Chondrocyte (in vitro differentiated cells): ENCODE data around the gene CLK4. TPM values are rescaled to one million over a fixed set of nuclear protein-coding genes. Genes with fewer than 3 reads are reported as not detected.

Experiments used
- DNase-seq: peaks from one replicate; pipeline ENCODE4 v3.0.0; 2021; ENCODE audit warnings: mixed read lengths, low spot score
- H3K27ac Mint-ChIP-seq: one replicate; pipeline ENCODE4 v1.8.0; 2021; ENCODE audit warnings: mild to moderate bottlenecking, moderate library complexity, mixed read lengths; ENCODE audit not compliant: unreplicated experiment
- H3K27me3 Mint-ChIP-seq: 2 replicates; pipeline ENCODE4 v1.8.0; 2021; ENCODE audit warnings: low read depth, mixed read lengths
- H3K36me3 Mint-ChIP-seq: 2 replicates; pipeline ENCODE4 v1.8.0; 2021; ENCODE audit warnings: low read depth, mixed read lengths
- H3K4me1 Mint-ChIP-seq: 2 replicates; pipeline ENCODE4 v1.8.0; 2021; ENCODE audit warnings: low read depth, mild to moderate bottlenecking, mixed read lengths
- H3K4me3 Mint-ChIP-seq: one replicate; pipeline ENCODE4 v1.8.0; 2021; ENCODE audit warnings: mild to moderate bottlenecking, moderate library complexity, mixed read lengths; ENCODE audit not compliant: unreplicated experiment
- H3K9me3 Mint-ChIP-seq: 2 replicates; pipeline ENCODE4 v1.8.0; 2021; ENCODE audit warnings: low read depth, mixed read lengths
- CTCF ChIP-seq: fragments of 200-600 bp; sonication (generic); IDR thresholded peaks from 2 replicates; pipeline ENCODE4 v1.5.0; 2021; ENCODE audit warnings: antibody characterized with exemption, mild to moderate bottlenecking, moderate library complexity
- total RNA-seq: library from RNA; stranded (reverse); gene quantifications from 3 replicates; pipeline ENCODE4 v1.2.1, GENCODE V29; 2021

The CLK4 gene
- total RNA-seq, 1 donor from 2014 or later, result 21.8 TPM

GRCh38 chr5:178625679-178626483, 969 bp downstream of the CLK4 start:
- peaks cover 33% of the 10 kb centered on the region for H3K4me1 Mint-ChIP-seq
- H3K36me3 Mint-ChIP-seq, result peaks cover 7% of the 10 kb centered on the region

GRCh38 chr5:178624631-178625546, 2.0 kb downstream of the CLK4 start:
- DNase-seq, result no peak
- H3K4me1 Mint-ChIP-seq, result peaks cover 39% of the 10 kb centered on the region

More at GRCh38 chr5:178625679-178626483, 969 bp downstream of the CLK4 start:
- no peak for TF ChIP-seq CTCF
- DNase-seq, result no peak
- no peaks in the 10 kb centered on the region for H3K27me3 Mint-ChIP-seq
- peak overlapping the region; percentile 99 for H3K27ac Mint-ChIP-seq
- peaks cover 6% of the 10 kb centered on the region for H3K9me3 Mint-ChIP-seq
- H3K4me3 Mint-ChIP-seq, result peak overlapping the region; percentile 98

GRCh38 chr5:178622679-178623247, 4.1 kb downstream of the CLK4 start:
- Mint-ChIP-seq H3K27ac (no peak overlapping the region), H3K4me3 (no peak overlapping the region), H3K4me1 (peaks cover 39% of the 10 kb centered on the region), H3K9me3 (peaks cover 2% of the 10 kb centered on the region), H3K27me3 (no peaks in the 10 kb centered on the region), H3K36me3 (peaks cover 28% of the 10 kb centered on the region)
- no peak for TF ChIP-seq CTCF
- no peak for DNase-seq

More at GRCh38 chr5:178624631-178625546, 2.0 kb downstream of the CLK4 start:
- peak overlapping the region; percentile 99 for H3K27ac Mint-ChIP-seq
- H3K27me3 Mint-ChIP-seq, result no peaks in the 10 kb centered on the region
- peak overlapping the region; percentile 98 for H3K4me3 Mint-ChIP-seq
- peaks cover 6% of the 10 kb centered on the region for H3K9me3 Mint-ChIP-seq
- H3K36me3 Mint-ChIP-seq, result peaks cover 15% of the 10 kb centered on the region
- TF ChIP-seq CTCF, result no peak

- no peak for DNase-seq
- Mint-ChIP-seq H3K27me3 (no peaks in the 10 kb centered on the region), H3K4me3 (no peak overlapping the region), H3K27ac (no peak overlapping the region), H3K9me3 (no peaks in the 10 kb centered on the region), H3K4me1 (peaks cover 23% of the 10 kb centered on the region), H3K36me3 (peaks cover 38% of the 10 kb centered on the region)
- TF ChIP-seq CTCF, result no peak
These were observed 7.5 kb downstream of the CLK4 start for GRCh38 chr5:178619390-178619789.

GRCh38 chr5:178612299-178612698, 14.6 kb downstream of the CLK4 start:
- no peaks in the 10 kb centered on the region for H3K27me3 Mint-ChIP-seq
- H3K4me3 Mint-ChIP-seq, result no peak overlapping the region
- peaks cover 41% of the 10 kb centered on the region for H3K36me3 Mint-ChIP-seq
- no peaks in the 10 kb centered on the region for H3K9me3 Mint-ChIP-seq
- H3K4me1 Mint-ChIP-seq, result peaks cover 6% of the 10 kb centered on the region
- no peak for TF ChIP-seq CTCF
- DNase-seq, result no peak
- H3K27ac Mint-ChIP-seq, result no peak overlapping the region
